H1 (cell line): Measurements from ENCODE around the gene KIF11. TPM values are rescaled to one million over a fixed set of nuclear protein-coding genes. Genes with fewer than 3 reads are reported as not detected.

Source experiments
- CTCF ChIA-PET: fragments of 300-600 bp; sonication (Branson Sonifier 250); formaldehyde crosslinking; loops from one replicate; lab custom pipeline; 2021; ENCODE audit not compliant: partially characterized antibody; lab: Charles Lee
- POLR2A ChIA-PET: fragments of 300-600 bp; sonication (Branson Sonifier 250); formaldehyde crosslinking; loops from one replicate; lab custom pipeline; 2021; ENCODE audit warnings: inconsistent platforms; ENCODE audit not compliant: partially characterized antibody; lab: Charles Lee
- DNase-seq, 2 experiments: peaks; one replicate each; pipeline versions ENCODE4 v3.0.0 to v3.0.0-alpha.2; 2010 to 2022; ENCODE audit warnings: low spot score in 2 of 2, low read depth in 1 of 2, mixed read lengths in 1 of 2
- FAIRE-seq: peaks from 2 replicates; lab custom pipeline; 2011; peaks lifted over from hg19 to GRCh38; lab: Jason Lieb, UNC
- H2AFZ ChIP-seq: 2 replicates; pipeline ENCODE4 v1.8.1; 2012; ENCODE audit warnings: low read length, inconsistent platforms
- H2AK5ac ChIP-seq: 2 replicates; pipeline ENCODE4 v1.6.1; 2013; ENCODE audit warnings: low read depth, low read length
- H2BK120ac ChIP-seq: replicated peaks from 2 replicates; pipeline ENCODE3; 2013; ENCODE audit warnings: low read depth, low read length, inconsistent platforms
- H2BK12ac ChIP-seq: 2 replicates; pipeline ENCODE4 v1.6.1; 2013; ENCODE audit warnings: low read depth, low read length
- H2BK15ac ChIP-seq: 2 replicates; pipeline ENCODE4 v1.6.1; 2013; ENCODE audit warnings: low read length
- H2BK20ac ChIP-seq: 2 replicates; pipeline ENCODE4 v1.6.1; 2013; ENCODE audit warnings: low read length
- H2BK5ac ChIP-seq: 2 replicates; pipeline ENCODE4 v1.6.1; 2013; ENCODE audit warnings: low read depth, low read length
- H3K14ac ChIP-seq: 2 replicates; pipeline ENCODE4 v1.6.1; 2013; ENCODE audit warnings: inconsistent platforms; ENCODE audit not compliant: insufficient read length
- H3K18ac ChIP-seq: 2 replicates; pipeline ENCODE4 v1.6.1; 2013; ENCODE audit warnings: low read length; ENCODE audit errors: extremely low read depth
- H3K23ac ChIP-seq: 2 replicates; pipeline ENCODE4 v1.6.1; 2013; ENCODE audit warnings: inconsistent platforms; ENCODE audit not compliant: insufficient read length
- H3K23me2 ChIP-seq: 2 replicates; pipeline ENCODE4 v1.6.1; 2013; ENCODE audit warnings: low read depth, low read length
- H3K27ac ChIP-seq: 2 replicates; pipeline ENCODE4 v1.6.1; 2011; ENCODE audit warnings: low read depth, low read length, inconsistent platforms
- H3K27me3 ChIP-seq, 4 experiments: replicated peaks in 1 of 4; 1 replicate in 1 of 4; 2 replicates in 3 of 4; pipeline versions ENCODE4 v1.6.1 to v1.8.1; 2011 to 2013; ENCODE audit warnings: low read length in 3 of 4, mild to moderate bottlenecking in 3 of 4, inconsistent platforms in 2 of 4, mixed read lengths in 2 of 4, moderate library complexity in 1 of 4; ENCODE audit not compliant: control insufficient read depth in 3 of 4, insufficient read depth in 3 of 4; ENCODE audit errors: extremely low read depth in 1 of 4
- H3K36me3 ChIP-seq, 4 experiments: 2 replicates each; pipeline versions ENCODE4 v1.6.1 to v1.8.1; 2011 to 2013; ENCODE audit warnings: mild to moderate bottlenecking in 4 of 4, low read length in 3 of 4, moderate library complexity in 2 of 4, control low read depth in 1 of 4, inconsistent platforms in 1 of 4; ENCODE audit not compliant: insufficient read depth in 4 of 4, control insufficient read depth in 2 of 4
- H3K4ac ChIP-seq: replicated peaks from 2 replicates; pipeline ENCODE3; 2013; ENCODE audit warnings: low read length, low read depth, mixed read lengths, inconsistent platforms; ENCODE audit not compliant: insufficient read length
- H3K4me1 ChIP-seq, 4 experiments: replicated peaks in 1 of 4; 1 replicate in 1 of 4; 2 replicates in 3 of 4; pipeline versions ENCODE4 v1.6.1 to v1.8.1; 2011 to 2013; ENCODE audit warnings: low read length in 3 of 4, inconsistent platforms in 2 of 4, mixed read lengths in 1 of 4; ENCODE audit not compliant: insufficient read depth in 4 of 4, control insufficient read depth in 3 of 4
- H3K4me2 ChIP-seq, 2 experiments: 2 replicates each; pipeline versions ENCODE4 v1.6.1 to v1.8.1; 2011 to 2013; ENCODE audit warnings: low read depth in 2 of 2, low read length in 2 of 2, control low read depth in 1 of 2, inconsistent platforms in 1 of 2, mild to moderate bottlenecking in 1 of 2; ENCODE audit not compliant: insufficient read depth in 1 of 2
- H3K4me3 ChIP-seq, 4 experiments: fragments of 200-600, 300-600 bp in 1 of 4; sonication (generic), shearing (Covaris generic), sonication (Bioruptor Twin) in 1 of 4; 2 replicates each; pipeline versions ENCODE4 v1.5.1 to v1.8.1; 2011 to 2016; ENCODE audit warnings: low read length in 4 of 4, low read depth in 3 of 4, control low read depth in 2 of 4, inconsistent platforms in 2 of 4, mild to moderate bottlenecking in 2 of 4, mixed read lengths in 1 of 4, moderate library complexity in 1 of 4; ENCODE audit not compliant: insufficient read depth in 2 of 4; ENCODE audit errors: extremely low read depth in 1 of 4
- H3K56ac ChIP-seq: replicated peaks from 2 replicates; pipeline ENCODE3; 2013; ENCODE audit warnings: low read depth, mild to moderate bottlenecking, mixed read lengths, low read length, inconsistent platforms; ENCODE audit not compliant: insufficient read length
- H3K79me1 ChIP-seq: 2 replicates; pipeline ENCODE4 v1.6.1; 2013; ENCODE audit warnings: low read depth, low read length, control low read depth
- H3K79me2 ChIP-seq, 2 experiments: 2 replicates each; pipeline versions ENCODE4 v1.6.1 to v1.8.1; 2012 to 2013; ENCODE audit warnings: low read length in 2 of 2, mild to moderate bottlenecking in 2 of 2, inconsistent platforms in 1 of 2; ENCODE audit not compliant: insufficient read depth in 2 of 2, control insufficient read depth in 1 of 2
- H3K9ac ChIP-seq, 4 experiments: replicated peaks in 1 of 4; 1 replicate in 1 of 4; 2 replicates in 3 of 4; pipeline versions ENCODE4 v1.6.1 to v1.8.1; 2011 to 2013; ENCODE audit warnings: low read depth in 3 of 4, low read length in 3 of 4, control low read depth in 2 of 4, mild to moderate bottlenecking in 2 of 4, moderate library complexity in 2 of 4, inconsistent platforms in 1 of 4; ENCODE audit errors: extremely low read depth in 1 of 4
- H3K9me3 ChIP-seq, 2 experiments: 2 replicates each; pipeline versions ENCODE4 v1.6.1 to v1.8.1; 2012 to 2013; ENCODE audit warnings: mild to moderate bottlenecking in 2 of 2, moderate library complexity in 2 of 2, control low read depth in 1 of 2, inconsistent platforms in 1 of 2, low read depth in 1 of 2, low read length in 1 of 2, mixed read lengths in 1 of 2; ENCODE audit not compliant: insufficient read depth in 2 of 2
- H4K20me1 ChIP-seq, 2 experiments: replicated peaks in 1 of 2; 2 replicates each; pipeline versions ENCODE3 to v1.8.1; 2011 to 2013; ENCODE audit warnings: inconsistent platforms in 2 of 2, low read length in 2 of 2, mild to moderate bottlenecking in 1 of 2; ENCODE audit not compliant: insufficient read depth in 2 of 2, control insufficient read depth in 1 of 2
- H4K5ac ChIP-seq: 2 replicates; pipeline ENCODE4 v1.6.1; 2013; ENCODE audit warnings: low read length, low read depth, mixed read lengths, inconsistent platforms; ENCODE audit not compliant: insufficient read length
- H4K8ac ChIP-seq: 2 replicates; pipeline ENCODE4 v1.8.0; 2013; ENCODE audit warnings: mild to moderate bottlenecking, moderate library complexity, low read length, inconsistent platforms; ENCODE audit not compliant: insufficient read depth; ENCODE audit errors: extremely low read depth
- H4K91ac ChIP-seq: replicated peaks from 2 replicates; pipeline ENCODE3; 2013; ENCODE audit warnings: low read length, mixed read lengths, inconsistent platforms; ENCODE audit not compliant: insufficient read length
- ATF3 ChIP-seq: IDR thresholded peaks from 2 replicates; pipeline ENCODE4 v1.6.1; 2011; ENCODE audit warnings: low read depth, mild to moderate bottlenecking, low read length; ENCODE audit not compliant: insufficient read depth
- BACH1 ChIP-seq: IDR thresholded peaks from 2 replicates; pipeline ENCODE4 v1.6.1; 2012; ENCODE audit warnings: low read length, improper control_type of control experiment
- BRCA1 ChIP-seq: IDR thresholded peaks from 2 replicates; pipeline ENCODE4 v1.6.1; 2012; ENCODE audit warnings: low read depth, low read length, improper control_type of control experiment
- CBX8 ChIP-seq: fragments of 300-800, 300-1000 bp; sonication (generic); IDR thresholded peaks from 2 replicates; pipeline ENCODE4 v1.7.1; 2016; ENCODE audit warnings: low read depth, low read length, borderline replicate concordance
- JUND ChIP-seq: IDR thresholded peaks from 2 replicates; pipeline ENCODE4 v1.6.1; 2011; ENCODE audit warnings: mild to moderate bottlenecking, improper control_type of control experiment, low read length
- KDM1A ChIP-seq: fragments of 200-600, 300-600 bp; sonication (generic); IDR thresholded peaks from 2 replicates; pipeline ENCODE4 v1.7.1; 2016; ENCODE audit warnings: mild to moderate bottlenecking, low read length, borderline replicate concordance
- SAP30 ChIP-seq: fragments of 300-600 bp; sonication (generic); IDR thresholded peaks from 2 replicates; pipeline ENCODE4 v1.7.1; 2012; ENCODE audit warnings: low read length, moderate library complexity, mild to moderate bottlenecking, inconsistent platforms; ENCODE audit not compliant: insufficient read depth, insufficient replicate concordance
- SIX5 ChIP-seq: IDR thresholded peaks from 2 replicates; pipeline ENCODE4 v1.6.1; 2011; ENCODE audit warnings: mild to moderate bottlenecking, low read depth, low read length
- SP2 ChIP-seq: IDR thresholded peaks from 2 replicates; pipeline ENCODE4 v1.6.1; 2012; ENCODE audit warnings: mild to moderate bottlenecking, low read length, inconsistent platforms
- SP4 ChIP-seq: IDR thresholded peaks from 2 replicates; pipeline ENCODE4 v1.6.1; 2012; ENCODE audit warnings: low read length, inconsistent platforms
- polyA plus RNA-seq, 7 experiments: library from polyadenylated mRNA; depleted of rRNA in 3 of 7; stranded (reverse) in 5 of 7; unstranded in 2 of 7; fragments of >200 nt in 5 of 7; fragments of 200-250 nt in 2 of 7; gene quantifications; 1 replicate in 5 of 7; 2 replicates in 1 of 7; 4 replicates in 1 of 7; pipeline versions ENCODE4 v1.2.1 to v1.2.3, GENCODE V29; 2011 to 2013; ENCODE audit warnings: missing spikeins in 2 of 7, mixed read lengths in 2 of 7
- total RNA-seq: library from RNA; stranded (reverse); fragmentation: NEBNext Ultra II Directional; extraction: Animal tissue kit (Norgen Biotek cat#: 25700); gene quantifications from 2 replicates; pipeline ENCODE4 v1.2.1, GENCODE V29; 2021
- TF ChIP-seq, protein P1 (sequence below): IDR thresholded peaks from 2 replicates; pipeline ENCODE4 v1.6.1; 2012; ENCODE audit warnings: inconsistent platforms

The KIF11 gene
- total and polyA plus RNA-seq, 2 of the 8 experiments (the other 6 are each of a cell fraction or from before 2014, with no cell fraction given): 11.1 to 59.2 TPM

DNA sequence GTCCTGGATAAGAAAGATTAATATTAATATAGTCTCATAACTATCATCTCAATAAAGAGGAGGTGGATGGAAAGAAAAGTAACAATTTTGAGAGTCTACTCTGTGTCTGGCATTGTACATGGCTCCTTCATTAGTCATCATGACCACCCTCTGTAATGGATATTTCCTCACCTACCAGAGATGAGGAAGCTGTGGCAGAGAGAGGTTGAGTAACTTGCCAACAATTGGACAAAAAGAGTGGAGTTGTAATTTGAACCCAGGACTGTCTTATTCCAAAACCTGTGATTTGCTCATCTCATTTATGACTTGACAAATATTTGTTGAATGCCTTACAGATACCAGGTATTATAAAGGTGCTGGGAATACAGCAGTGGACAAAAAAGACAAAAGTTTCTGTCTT is 17.0 kb upstream of the KIF11 start:
- Histone ChIP-seq H3K14ac (no peak overlapping the region), H4K5ac (no peak overlapping the region), H3K56ac (no peak overlapping the region), H3K4ac (no peak overlapping the region), H2BK12ac (no peak overlapping the region), H2BK20ac (no peak overlapping the region), H3K27me3 (no peaks in the 10 kb centered on the region), H3K9ac (no peak overlapping the region), H2BK5ac (no peak overlapping the region), H3K79me2 (peaks cover 0 to 22% of the 10 kb centered on the region in 2 experiments; a peak in 2 of 4 replicates), H4K20me1 (peaks cover 1 to 4% of the 10 kb centered on the region in 2 experiments), H4K8ac (no peak overlapping the region), H2BK120ac (no peak overlapping the region), H3K18ac (no peak overlapping the region), H3K9me3 (no peaks in the 10 kb centered on the region), H3K23me2 (peaks cover 5% of the 10 kb centered on the region; the same call in 1 of the 2 replicates), H2BK15ac (no peak overlapping the region), H3K36me3 (no peaks in the 10 kb centered on the region), H3K4me2 (no peak overlapping the region), H2AK5ac (no peak overlapping the region), H3K4me1 (peaks cover 2 to 8% (median 3%) of the 10 kb centered on the region in 4 experiments; a peak in 4 of 7 replicates), H2AFZ (no peak overlapping the region), H4K91ac (no peak overlapping the region), H3K23ac (no peak overlapping the region)
- no peak for DNase-seq
- ChIA-PET POLR2A (interaction anchor here (4.3 kb wide), 1 partner anchor 57 kb away, joined by 21 read pairs; no protein-coding TSS in a partner anchor), CTCF (interaction anchor here (0.6 to 8.0 kb wide), 4 partner anchors 13 to 1781 kb away, joined by 3 to 51 read pairs (median 16); no protein-coding TSS in a partner anchor)
- TF ChIP-seq JUND (no peak), BRCA1 (no peak), KDM1A (no peak), SAP30 (no peak), SP2 (no peak), CBX8 (no peak), SP4 (no peak), ATF3 (no peak), BACH1 (no peak), SIX5 (no peak)
- TF ChIP-seq, protein P1, sequence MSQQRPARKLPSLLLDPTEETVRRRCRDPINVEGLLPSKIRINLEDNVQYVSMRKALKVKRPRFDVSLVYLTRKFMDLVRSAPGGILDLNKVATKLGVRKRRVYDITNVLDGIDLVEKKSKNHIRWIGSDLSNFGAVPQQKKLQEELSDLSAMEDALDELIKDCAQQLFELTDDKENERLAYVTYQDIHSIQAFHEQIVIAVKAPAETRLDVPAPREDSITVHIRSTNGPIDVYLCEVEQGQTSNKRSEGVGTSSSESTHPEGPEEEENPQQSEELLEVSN: no peak
- TF ChIP-seq, all 59 proteins: peak for 0
- no peak overlapping the region for H3K27ac ChIP-seq
- peaks cover 5% of the 10 kb centered on the region; the same call in 1 of the 2 replicates for H3K79me1 ChIP-seq
- no peak overlapping the region for H3K4me3 ChIP-seq
- FAIRE-seq: no peak
